Measurements from ENCODE around the gene LARP4B. TPM values are rescaled to one million over a fixed set of nuclear protein-coding genes. Genes with fewer than 3 reads are reported as not detected.
A peak's percentile ranks its signal among the peaks of the same experiment; 100 is the strongest.

The LARP4B gene
- total and polyA plus RNA-seq, 7 experiments from 2014 or later, result 31.9 to 114 (median 93.5) TPM

DNA sequence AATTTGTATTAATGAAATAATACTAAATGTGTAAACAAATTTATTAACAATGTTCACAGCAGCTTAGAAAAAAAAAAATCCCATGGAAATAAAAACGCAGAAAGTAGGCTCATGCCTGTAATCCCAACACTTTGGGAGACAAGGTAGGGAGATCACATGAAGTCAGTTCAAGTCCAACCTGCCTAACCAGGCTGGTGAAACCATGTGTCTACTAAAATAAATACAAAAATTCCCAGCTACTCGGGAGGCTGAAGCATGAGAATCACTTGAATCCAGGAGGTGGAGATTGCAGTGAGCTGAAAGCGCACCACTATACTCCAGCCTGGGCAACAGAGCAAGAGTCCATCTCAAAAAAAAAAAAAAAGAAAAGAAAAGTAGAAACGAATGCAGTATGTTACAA lies 36.2 kb downstream of the LARP4B start:
- H3K9me3 Mint-ChIP-seq, result no peaks in the 10 kb centered on the region
- H3K27me3 ChIP-seq (ENCODE audit: control insufficient read depth in 2 of 2, insufficient read depth in 2 of 2, low read length in 2 of 2), result no peaks in the 10 kb centered on the region
- peak overlapping the region in 1 of 9 donors; percentile 25 for H3K27ac Mint-ChIP-seq
- ATAC-seq (no peak), DNase-seq (no peak)
- peaks cover 0 to 9% of the 10 kb centered on the region in 2 donors for H3K4me1 ChIP-seq (ENCODE audit: control insufficient read depth in 2 of 2, insufficient read depth in 2 of 2, low read length in 2 of 2)
- no peaks in the 10 kb centered on the region for H3K9me3 ChIP-seq (ENCODE audit: control insufficient read depth in 2 of 3, low read length in 3 of 3)
- intact Hi-C loops (cut with micrococcal nuclease), result no loop called here
- no peak overlapping the region for H3K4me3 Mint-ChIP-seq
- POLR2A ChIA-PET, result no interaction called here
- H3K36me3 ChIP-seq (ENCODE audit: control insufficient read depth in 2 of 3, insufficient read depth in 3 of 3, low read length in 3 of 3), result no peaks in the 10 kb centered on the region
- no peaks in the 10 kb centered on the region for H3K27me3 Mint-ChIP-seq
- H3K4me1 Mint-ChIP-seq, result peaks cover 20 to 75% (median 57%) of the 10 kb centered on the region in 7 donors
- no peak overlapping the region for H3K27ac ChIP-seq (ENCODE audit: low read depth, low read length)
- CTCF ChIA-PET, result no interaction called here
- no peak overlapping the region for H3K4me3 ChIP-seq (ENCODE audit: low read length)
- peaks cover 0 to 4% (median 0%) of the 10 kb centered on the region in 5 donors for H3K36me3 Mint-ChIP-seq

DNA sequence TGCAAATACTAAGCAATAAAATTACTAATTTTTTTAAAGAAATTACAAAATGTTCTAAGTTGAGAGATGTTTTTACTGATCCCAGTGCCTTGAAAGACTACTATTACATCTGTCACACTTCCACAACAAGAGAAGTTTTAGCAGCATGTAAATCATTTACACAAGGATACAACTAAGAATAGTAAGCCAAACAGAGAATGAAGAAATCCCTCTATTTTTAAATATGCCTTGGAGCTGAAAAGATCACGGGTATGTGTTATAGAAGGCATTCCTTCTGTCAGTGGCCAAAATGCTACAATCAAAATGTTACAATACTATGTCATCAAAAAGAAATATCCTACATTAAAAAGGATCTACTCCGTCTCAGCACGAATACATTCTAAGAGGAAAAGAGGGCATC lies 52.6 kb downstream of the LARP4B start:
- H3K4me1 Mint-ChIP-seq, result peaks cover 4 to 33% (median 21%) of the 10 kb centered on the region in 7 donors
- no peaks in the 10 kb centered on the region for H3K9me3 ChIP-seq (ENCODE audit: control insufficient read depth in 2 of 3, low read length in 3 of 3)
- H3K36me3 Mint-ChIP-seq, result peaks cover 17 to 58% (median 35%) of the 10 kb centered on the region in 5 donors
- no peaks in the 10 kb centered on the region for H3K9me3 Mint-ChIP-seq
- H3K4me1 ChIP-seq (ENCODE audit: control insufficient read depth in 2 of 2, insufficient read depth in 2 of 2, low read length in 2 of 2), result no peaks in the 10 kb centered on the region
- intact Hi-C loops (cut with micrococcal nuclease), result no loop called here
- H3K4me3 ChIP-seq (ENCODE audit: low read length), result no peak overlapping the region
- CTCF ChIA-PET, result no interaction called here
- H3K27me3 Mint-ChIP-seq, result no peaks in the 10 kb centered on the region
- H3K27ac Mint-ChIP-seq, result peak overlapping the region in 2 of 9 donors; percentile 5 to 24
- H3K27me3 ChIP-seq (ENCODE audit: control insufficient read depth in 2 of 2, insufficient read depth in 2 of 2, low read length in 2 of 2), result no peaks in the 10 kb centered on the region
- POLR2A ChIA-PET, result no interaction called here
- H3K27ac ChIP-seq (ENCODE audit: low read depth, low read length), result no peak overlapping the region
- ATAC-seq (no peak), DNase-seq (no peak)
- H3K36me3 ChIP-seq (ENCODE audit: control insufficient read depth in 2 of 3, insufficient read depth in 3 of 3, low read length in 3 of 3), result peaks cover 4 to 72% (median 12%) of the 10 kb centered on the region in 3 experiments
- no peak overlapping the region for H3K4me3 Mint-ChIP-seq

DNA sequence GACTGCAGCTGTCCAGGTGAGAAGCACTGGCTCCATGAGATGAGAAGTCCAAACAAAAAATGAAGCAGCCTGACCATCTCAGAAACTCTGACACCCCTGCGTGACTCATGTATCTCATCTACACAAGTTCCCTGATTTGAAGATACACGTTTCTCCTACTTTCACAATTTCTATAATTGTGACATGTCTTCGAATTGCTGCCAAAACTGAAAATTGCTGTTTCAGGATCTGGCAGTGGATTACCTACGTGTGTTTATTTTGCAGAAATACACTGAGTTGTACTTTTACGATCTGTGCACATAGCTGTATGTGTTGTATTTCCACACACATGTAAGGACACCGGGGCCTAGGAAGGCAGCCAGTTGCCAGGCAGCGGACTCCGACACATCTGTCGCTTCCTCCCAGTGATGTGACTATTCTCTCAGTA lies 53.2 kb downstream of the LARP4B start:
- Histone ChIP-seq H3K4me3 (ENCODE audit: low read length) (no peak overlapping the region), H3K27ac (ENCODE audit: low read depth, low read length) (no peak overlapping the region), H3K9me3 (ENCODE audit: control insufficient read depth in 2 of 3, low read length in 3 of 3) (no peaks in the 10 kb centered on the region), H3K36me3 (ENCODE audit: control insufficient read depth in 2 of 3, insufficient read depth in 3 of 3, low read length in 3 of 3) (peaks cover 4 to 73% (median 12%) of the 10 kb centered on the region in 3 experiments), H3K4me1 (ENCODE audit: control insufficient read depth in 2 of 2, insufficient read depth in 2 of 2, low read length in 2 of 2) (no peaks in the 10 kb centered on the region), H3K27me3 (ENCODE audit: control insufficient read depth in 2 of 2, insufficient read depth in 2 of 2, low read length in 2 of 2) (no peaks in the 10 kb centered on the region)
- H3K4me3 Mint-ChIP-seq, result no peak overlapping the region
- H3K4me1 Mint-ChIP-seq, result peaks cover 4 to 33% (median 21%) of the 10 kb centered on the region in 7 donors
- H3K27ac Mint-ChIP-seq, result no peak overlapping the region
- DNase-seq (no peak), ATAC-seq (peak; percentile 49)
- POLR2A ChIA-PET, result no interaction called here
- no peaks in the 10 kb centered on the region for H3K9me3 Mint-ChIP-seq
- peaks cover 15 to 55% (median 35%) of the 10 kb centered on the region in 5 donors for H3K36me3 Mint-ChIP-seq
- H3K27me3 Mint-ChIP-seq, result no peaks in the 10 kb centered on the region
- CTCF ChIA-PET, result no interaction called here
- intact Hi-C loops (cut with micrococcal nuclease), result no loop called here

DNA sequence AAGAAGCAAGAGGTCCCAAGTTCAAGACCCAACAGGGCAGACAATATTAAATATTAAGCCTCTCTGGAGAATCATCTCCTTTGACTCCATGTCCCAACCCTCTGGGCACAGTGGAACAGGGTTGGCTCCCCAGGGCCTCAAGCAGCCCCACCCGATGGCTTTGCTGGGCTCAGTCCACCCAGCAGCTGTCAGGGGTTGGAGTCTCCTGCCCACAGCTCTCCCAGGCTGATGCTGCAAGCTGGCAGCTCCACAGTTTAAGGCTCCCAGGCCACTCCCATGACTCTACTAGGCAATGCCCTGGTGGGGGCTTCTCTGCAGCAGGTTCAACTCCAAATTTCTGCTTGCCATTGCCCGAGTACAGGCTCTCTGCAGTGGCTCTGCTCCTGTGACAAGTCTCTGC lies 55.1 kb downstream of the LARP4B start:
- ChIA-PET CTCF (no interaction called here), POLR2A (no interaction called here)
- Histone ChIP-seq H3K4me3 (ENCODE audit: low read length) (no peak overlapping the region), H3K9me3 (ENCODE audit: control insufficient read depth in 2 of 3, low read length in 3 of 3) (no peaks in the 10 kb centered on the region), H3K36me3 (ENCODE audit: control insufficient read depth in 2 of 3, insufficient read depth in 3 of 3, low read length in 3 of 3) (peaks cover 0 to 79% (median 6%) of the 10 kb centered on the region in 3 experiments), H3K4me1 (ENCODE audit: control insufficient read depth in 2 of 2, insufficient read depth in 2 of 2, low read length in 2 of 2) (no peaks in the 10 kb centered on the region), H3K27me3 (ENCODE audit: control insufficient read depth in 2 of 2, insufficient read depth in 2 of 2, low read length in 2 of 2) (no peaks in the 10 kb centered on the region), H3K27ac (ENCODE audit: low read depth, low read length) (no peak overlapping the region)
- Mint-ChIP-seq H3K27me3 (no peaks in the 10 kb centered on the region), H3K36me3 (peaks cover 12 to 64% (median 29%) of the 10 kb centered on the region in 5 donors), H3K27ac (peak overlapping the region in 1 of 9 donors; percentile 10), H3K4me1 (peaks cover 6 to 37% (median 29%) of the 10 kb centered on the region in 7 donors), H3K4me3 (no peak overlapping the region), H3K9me3 (no peaks in the 10 kb centered on the region)
- ATAC-seq (no peak), DNase-seq (no peak)
- intact Hi-C loops (cut with micrococcal nuclease), result no loop called here

DNA sequence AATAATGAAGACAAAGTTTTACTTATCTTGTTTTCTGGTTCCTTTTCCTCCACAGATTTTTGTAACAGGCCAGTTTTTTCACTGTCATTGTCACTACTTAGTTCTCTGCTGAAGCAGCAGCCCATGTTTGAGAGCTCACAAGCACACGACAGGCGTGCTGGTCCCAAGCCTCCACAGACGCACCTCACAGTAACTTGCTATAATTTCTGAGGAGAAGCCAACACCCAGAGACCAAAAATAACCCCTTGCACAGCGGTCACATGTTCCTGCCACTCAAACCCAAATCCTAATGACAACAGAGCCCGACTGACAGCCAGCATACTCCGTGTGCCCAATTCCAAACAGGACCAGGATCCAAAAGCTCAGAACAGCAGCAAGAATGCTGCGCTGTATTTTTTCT lies 58.5 kb downstream of the LARP4B start:
- Histone ChIP-seq H3K4me1 (ENCODE audit: control insufficient read depth in 2 of 2, insufficient read depth in 2 of 2, low read length in 2 of 2) (no peaks in the 10 kb centered on the region), H3K27ac (ENCODE audit: low read depth, low read length) (no peak overlapping the region), H3K9me3 (ENCODE audit: control insufficient read depth in 2 of 3, low read length in 3 of 3) (no peaks in the 10 kb centered on the region), H3K36me3 (ENCODE audit: control insufficient read depth in 2 of 3, insufficient read depth in 3 of 3, low read length in 3 of 3) (peaks cover 0 to 70% (median 3%) of the 10 kb centered on the region in 3 experiments), H3K27me3 (ENCODE audit: control insufficient read depth in 2 of 2, insufficient read depth in 2 of 2, low read length in 2 of 2) (no peaks in the 10 kb centered on the region), H3K4me3 (ENCODE audit: low read length) (no peak overlapping the region)
- Mint-ChIP-seq H3K9me3 (no peaks in the 10 kb centered on the region), H3K36me3 (peaks cover 12 to 57% (median 33%) of the 10 kb centered on the region in 5 donors), H3K4me3 (no peak overlapping the region), H3K27me3 (no peaks in the 10 kb centered on the region), H3K4me1 (peaks cover 10 to 50% (median 39%) of the 10 kb centered on the region in 7 donors), H3K27ac (peak overlapping the region in 2 of 9 donors; percentile 24 to 36)
- CTCF ChIA-PET, result no interaction called here
- ATAC-seq (no peak), DNase-seq (no peak)
- intact Hi-C loops (cut with micrococcal nuclease), result no loop called here
- POLR2A ChIA-PET, result interaction anchor here (1.3 kb wide), 1 partner anchor 9 kb away, joined by 3 read pairs; no protein-coding TSS in a partner anchor

DNA sequence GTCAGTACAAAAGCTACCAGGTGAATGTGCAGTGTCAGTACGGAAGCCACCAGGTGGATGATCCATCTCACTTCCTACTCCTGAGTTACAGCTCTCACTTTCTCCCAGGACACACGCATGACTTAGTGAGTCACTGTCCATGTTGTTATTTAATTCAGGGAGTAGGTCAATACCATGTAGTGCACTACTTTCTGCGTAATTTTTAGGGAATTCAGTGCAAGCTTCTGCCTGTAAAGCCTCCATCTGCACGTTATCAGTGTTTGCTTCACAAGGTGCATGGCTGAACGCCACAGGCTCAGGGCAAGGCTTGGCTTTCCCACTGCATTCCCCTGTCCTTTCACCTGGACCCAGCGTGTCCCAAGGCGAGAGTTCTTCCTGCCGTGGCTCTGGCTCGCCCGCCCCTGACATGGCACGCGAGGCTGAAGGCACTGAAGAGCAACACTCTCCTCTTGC lies 59.5 kb downstream of the LARP4B start:
- Mint-ChIP-seq H3K36me3 (peaks cover 12 to 50% (median 26%) of the 10 kb centered on the region in 5 donors), H3K27me3 (no peaks in the 10 kb centered on the region), H3K27ac (peak overlapping the region in 1 of 9 donors; percentile 36), H3K9me3 (no peaks in the 10 kb centered on the region), H3K4me1 (peaks cover 11 to 50% (median 36%) of the 10 kb centered on the region in 7 donors), H3K4me3 (no peak overlapping the region)
- intact Hi-C loops (cut with micrococcal nuclease), result no loop called here
- Histone ChIP-seq H3K4me3 (ENCODE audit: low read length) (no peak overlapping the region), H3K36me3 (ENCODE audit: control insufficient read depth in 2 of 3, insufficient read depth in 3 of 3, low read length in 3 of 3) (peaks cover 0 to 65% (median 3%) of the 10 kb centered on the region in 3 experiments), H3K4me1 (ENCODE audit: control insufficient read depth in 2 of 2, insufficient read depth in 2 of 2, low read length in 2 of 2) (no peaks in the 10 kb centered on the region), H3K27ac (ENCODE audit: low read depth, low read length) (no peak overlapping the region), H3K9me3 (ENCODE audit: control insufficient read depth in 2 of 3, low read length in 3 of 3) (no peaks in the 10 kb centered on the region), H3K27me3 (ENCODE audit: control insufficient read depth in 2 of 2, insufficient read depth in 2 of 2, low read length in 2 of 2) (no peaks in the 10 kb centered on the region)
- ChIA-PET CTCF (no interaction called here), POLR2A (interaction anchor here (1.3 kb wide), 1 partner anchor 8 kb away, joined by 3 read pairs; no protein-coding TSS in a partner anchor)
- no peak for ATAC-seq
- DNase-seq, result no peak

DNA sequence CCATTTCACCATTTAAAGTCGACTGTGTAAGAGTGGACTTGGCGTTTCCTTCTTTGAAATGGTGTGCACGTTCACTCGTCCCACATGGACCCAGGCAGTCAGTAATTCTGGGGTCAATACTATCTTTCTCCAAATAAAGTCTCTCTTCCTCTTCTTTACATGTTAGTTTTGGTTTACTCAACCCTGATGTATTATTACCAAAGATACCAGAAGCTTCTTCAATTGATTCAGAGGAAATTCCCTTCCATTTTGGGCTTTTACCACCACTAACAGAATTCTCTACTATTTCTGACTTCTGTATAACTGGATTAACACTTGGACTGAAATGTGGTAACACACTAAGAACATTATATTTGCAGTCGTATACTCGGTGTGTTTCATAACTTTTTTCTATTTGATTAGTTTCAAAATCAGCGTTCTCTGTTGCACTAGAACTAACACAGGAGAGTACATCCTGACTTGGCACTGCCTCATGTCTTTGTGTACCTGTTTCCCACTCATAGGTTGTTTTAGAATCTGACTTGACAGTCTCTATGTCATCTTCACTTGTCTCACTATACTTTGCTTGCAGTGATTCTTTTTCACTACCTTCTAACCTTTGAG lies 60.8 kb downstream of the LARP4B start:
- no peaks in the 10 kb centered on the region for H3K4me1 ChIP-seq (ENCODE audit: control insufficient read depth in 2 of 2, insufficient read depth in 2 of 2, low read length in 2 of 2)
- ATAC-seq (no peak), DNase-seq (no peak)
- Mint-ChIP-seq H3K36me3 (peaks cover 9 to 50% (median 26%) of the 10 kb centered on the region in 5 donors), H3K9me3 (no peaks in the 10 kb centered on the region), H3K4me3 (no peak overlapping the region), H3K4me1 (peaks cover 13 to 52% (median 39%) of the 10 kb centered on the region in 7 donors), H3K27me3 (no peaks in the 10 kb centered on the region), H3K27ac (peak overlapping the region in 2 of 9 donors; percentile 11 to 66)
- H3K9me3 ChIP-seq (ENCODE audit: control insufficient read depth in 2 of 3, low read length in 3 of 3), result no peaks in the 10 kb centered on the region
- H3K27ac ChIP-seq (ENCODE audit: low read depth, low read length), result no peak overlapping the region
- peaks cover 0 to 53% (median 3%) of the 10 kb centered on the region in 3 experiments for H3K36me3 ChIP-seq (ENCODE audit: control insufficient read depth in 2 of 3, insufficient read depth in 3 of 3, low read length in 3 of 3)
- intact Hi-C loops (cut with micrococcal nuclease), result no loop called here
- CTCF ChIA-PET, result no interaction called here
- H3K4me3 ChIP-seq (ENCODE audit: low read length), result no peak overlapping the region
- POLR2A ChIA-PET, result no interaction called here
- H3K27me3 ChIP-seq (ENCODE audit: control insufficient read depth in 2 of 2, insufficient read depth in 2 of 2, low read length in 2 of 2), result no peaks in the 10 kb centered on the region
